PC-3 (cell line): Measurements from ENCODE around the gene HNF4A.

Experiments
- CTCF ChIP-seq: fragments of 300-600 bp; sonication (generic); conservative IDR thresholded peaks from 2 replicates; pipeline ENCODE4 v1.5.1; 2017; ENCODE audit warnings: antibody characterized with exemption, low read depth, mild to moderate bottlenecking, low read length
- EZH2 ChIP-seq: fragments of 300-600 bp; sonication (generic); IDR thresholded peaks from one replicate; pipeline ENCODE4 v1.6.1; 2017; ENCODE audit warnings: antibody characterized with exemption, mild to moderate bottlenecking, low read length; ENCODE audit not compliant: unreplicated experiment
- EZH2phosphoT487 ChIP-seq: fragments of 300-600 bp; sonication (generic); IDR thresholded peaks from 2 replicates; pipeline ENCODE4 v1.6.1; 2018; ENCODE audit warnings: mild to moderate bottlenecking, antibody characterized with exemption, low read length, borderline replicate concordance

DNA sequence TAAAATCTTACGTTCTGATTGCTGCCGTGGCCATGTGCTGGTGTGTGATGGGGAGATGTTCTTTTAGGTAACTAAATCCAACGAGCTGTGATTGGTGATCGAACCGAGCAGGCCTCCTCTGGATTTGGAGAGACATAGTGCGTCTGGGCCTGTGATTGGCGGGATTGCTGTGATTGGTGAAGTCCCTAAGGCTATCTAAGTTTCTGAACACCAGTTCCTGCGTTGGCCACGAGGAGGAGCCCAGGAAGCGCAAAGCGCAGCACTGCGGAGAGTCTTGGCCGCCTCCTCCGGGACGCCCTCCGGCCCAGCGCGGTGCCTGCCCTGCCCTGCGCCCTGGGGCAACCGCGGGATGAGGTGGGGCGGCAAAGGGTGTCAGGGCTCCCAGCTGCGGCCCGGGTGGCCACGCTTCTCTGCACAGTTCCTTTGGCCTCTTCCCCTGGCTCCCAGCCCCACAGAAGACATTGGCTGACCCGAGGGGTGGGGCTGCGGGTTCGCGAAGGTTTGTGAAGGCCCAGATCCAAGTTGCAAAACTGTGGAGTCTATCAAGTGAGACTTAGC, 33.0 kb downstream of the HNF4A start:
- TF ChIP-seq CTCF (peak; percentile 97), EZH2 (no peak), EZH2phosphoT487 (no peak)
